Ovary (tissue), 9 donors: ENCODE data around the gene KCNJ12. TPM values are rescaled to one million over a fixed set of nuclear protein-coding genes. Genes with fewer than 3 reads are reported as not detected.
"Not testable (repeated sequence)": the region's sequence is repeated elsewhere in the genome, so short reads cannot be mapped to it uniquely, and the experiment has no call there.

Source experiments
- DNase-seq, 5 donors: peaks; one replicate each; pipeline ENCODE4 v3.0.0-alpha.2; 2019 to 2020
- H3K27ac ChIP-seq, 2 donors: fragments of 200-600 bp; one replicate each; pipeline versions ENCODE4 v1.5.1 to v1.8.0; 2019 to 2022
- H3K27me3 ChIP-seq: fragments of 200-600 bp; one replicate; pipeline ENCODE4 v1.8.0; 2022
- H3K36me3 ChIP-seq: fragments of 200-600 bp; sonication (generic); one replicate; pipeline ENCODE4 v1.5.1; 2019
- H3K4me1 ChIP-seq: one replicate; pipeline ENCODE4 v1.8.1; 2013; ENCODE audit warnings: mild to moderate bottlenecking, moderate library complexity; ENCODE audit not compliant: insufficient read depth
- H3K4me3 ChIP-seq: fragments of 200-600 bp; sonication (generic); one replicate; pipeline ENCODE4 v1.5.1; 2017
- H3K9me3 ChIP-seq, 2 donors: fragments of 200-600 bp in 1 of 2; sonication (generic) in 1 of 2; one replicate each; pipeline versions ENCODE4 v1.5.1 to v1.8.1; 2013 to 2019; ENCODE audit warnings: mild to moderate bottlenecking in 1 of 2, moderate library complexity in 1 of 2
- CTCF ChIP-seq, 3 donors: fragments of 450-650 bp in 2 of 3; fragments of 200-600 bp in 1 of 3; IDR thresholded peaks; one replicate each; pipeline versions ENCODE4 v1.5.1 to v1.8.0; 2016 to 2022; ENCODE audit warnings: antibody characterized with exemption in 3 of 3, mild to moderate bottlenecking in 1 of 3
- WGBS, 3 donors: extraction: QIAGEN DNeasy Blood & Tissue Kit in 1 of 3; methylation state at CpG; one replicate each; pipeline versions ENCODE4 v1.1.5 to v1.1.7; 2013 to 2017; 5-methylcytosine and 5-hydroxymethylcytosine counted together
- intact Hi-C, 4 donors: fragments of 100-400 bp; cut with DNase I; formaldehyde crosslinking; loops; one replicate each; pipeline versions ENCODE4 v1.11.0 to v1.15.1; 2022 to 2023
- polyA plus RNA-seq, 2 donors: library from polyadenylated mRNA; stranded (reverse); fragments of 200-250 nt in 1 of 2; fragments of 350-450 nt in 1 of 2; fragmentation: Illumina TruSeq in 1 of 2; extraction: RNeasy Lipid Tissue Mini Kit (QIAGEN cat#74804) in 1 of 2; gene quantifications; one replicate each; pipeline ENCODE4 v1.2.3, GENCODE V29; 2013 to 2014
- total RNA-seq, 7 donors: library from RNA; depleted of rRNA in 2 of 7; stranded (reverse); fragments of >200 nt in 2 of 7; fragmentation: NEBNext Ultra II Directional in 3 of 7; extraction: Animal tissue kit (Norgen Biotek cat#: 25700) in 3 of 7; gene quantifications; one replicate each; pipeline versions ENCODE4 v1.1.0 to v1.2.4, GENCODE V29; 2016 to 2023
- donor health status: DM: no; HTN: no; CAD: no; lungs with moderate emphysema.
- donor health status: DM: no; HTN: no; CAD: no.
- donor health status: Bipolar disorder and iron deficiency.
- donor health status: DM: yes; HTN: yes; CAD: no.
- donor health status: DM: no; HTN: no; CAD: no.
- donor health status: DM: yes; HTN: yes; CAD: no.

KCNJ12 gene
- total and polyA plus RNA-seq, 9 donors, result 0.12 to 1.9 (median 0.46) TPM

GRCh38 chr17:21339011-21339410 is 37.1 kb upstream of the KCNJ12 start:
- H3K27ac ChIP-seq, result no peak overlapping the region
- TF ChIP-seq CTCF (IDR thresholded peaks at IDR 0.05), result no peak
- no peaks in the 10 kb centered on the region for H3K9me3 ChIP-seq
- no peaks in the 10 kb centered on the region for H3K4me1 ChIP-seq
- H3K36me3 ChIP-seq, result no peaks in the 10 kb centered on the region
- intact Hi-C loops, result no loop called here
- DNase-seq, result no peak
- H3K27me3 ChIP-seq, result no peaks in the 10 kb centered on the region
- H3K4me3 ChIP-seq, result no peak overlapping the region
- 25 to 51% (median 36%) methylated on average over 7 of the region's 7 CpGs for WGBS, 3 donors

GRCh38 chr17:21339571-21339970 is 36.6 kb upstream of the KCNJ12 start:
- WGBS, 3 donors, result 85 to 93% (median 90%) methylated on average over 11 of the region's 11 CpGs

GRCh38 chr17:21340407-21340806 is 35.8 kb upstream of the KCNJ12 start:
- H3K27me3 ChIP-seq, H3K4me3 ChIP-seq, DNase-seq, H3K9me3 ChIP-seq, intact Hi-C loops, H3K4me1 ChIP-seq, H3K36me3 ChIP-seq, H3K27ac ChIP-seq: not testable (repeated sequence)
- WGBS, 3 donors, result 81 to 87% (median 82%) methylated on average over 6 of the region's 6 CpGs

More at GRCh38 chr17:21339571-21339970, 36.6 kb upstream of the KCNJ12 start:
- H3K4me1 ChIP-seq, H3K9me3 ChIP-seq, DNase-seq, H3K27ac ChIP-seq, intact Hi-C loops, H3K36me3 ChIP-seq, H3K27me3 ChIP-seq, H3K4me3 ChIP-seq: not testable (repeated sequence)

GRCh38 chr17:21341279-21341678 is 34.9 kb upstream of the KCNJ12 start:
- DNase-seq, H3K9me3 ChIP-seq, H3K4me3 ChIP-seq, H3K27ac ChIP-seq, H3K27me3 ChIP-seq, H3K4me1 ChIP-seq, intact Hi-C loops, H3K36me3 ChIP-seq: not testable (repeated sequence)
- 63 to 79% (median 74%) methylated on average over 4 of the region's 4 CpGs for WGBS, 3 donors

GRCh38 chr17:21341925-21342540 is 34.1 kb upstream of the KCNJ12 start:
- H3K4me1 ChIP-seq, H3K36me3 ChIP-seq, H3K27ac ChIP-seq, H3K27me3 ChIP-seq, H3K4me3 ChIP-seq, intact Hi-C loops, H3K9me3 ChIP-seq: not testable (repeated sequence)
- 55 to 74% (median 74%) methylated on average over 8 of the region's 8 CpGs for WGBS, 3 donors
- DNase-seq, result peak in 1 of 5 donors; percentile 19

GRCh38 chr17:21343061-21343949 is 32.9 kb upstream of the KCNJ12 start:
- H3K4me1 ChIP-seq, H3K36me3 ChIP-seq, intact Hi-C loops, H3K9me3 ChIP-seq, H3K27me3 ChIP-seq, H3K27ac ChIP-seq, H3K4me3 ChIP-seq: not testable (repeated sequence)
- DNase-seq, result peak in 2 of 5 donors; percentile 8 to 25
- 65 to 69% (median 68%) methylated on average over 10 to 11 of the region's 11 CpGs for WGBS, 3 donors

- DNase-seq, H3K9me3 ChIP-seq, H3K4me1 ChIP-seq, H3K27ac ChIP-seq, H3K27me3 ChIP-seq, intact Hi-C loops, H3K4me3 ChIP-seq, H3K36me3 ChIP-seq: not testable (repeated sequence)
- WGBS, 3 donors, result 70 to 84% (median 74%) methylated on average over 4 of the region's 4 CpGs
Observed at GRCh38 chr17:21344801-21345200, 31.4 kb upstream of the KCNJ12 start.
